ENCODE data around the gene ZNF488. TPM values are rescaled to one million over a fixed set of nuclear protein-coding genes. Genes with fewer than 3 reads are reported as not detected.

The ZNF488 gene
- polyA plus RNA-seq, 1 donor from 2014 or later, result 0.85 TPM

DNA sequence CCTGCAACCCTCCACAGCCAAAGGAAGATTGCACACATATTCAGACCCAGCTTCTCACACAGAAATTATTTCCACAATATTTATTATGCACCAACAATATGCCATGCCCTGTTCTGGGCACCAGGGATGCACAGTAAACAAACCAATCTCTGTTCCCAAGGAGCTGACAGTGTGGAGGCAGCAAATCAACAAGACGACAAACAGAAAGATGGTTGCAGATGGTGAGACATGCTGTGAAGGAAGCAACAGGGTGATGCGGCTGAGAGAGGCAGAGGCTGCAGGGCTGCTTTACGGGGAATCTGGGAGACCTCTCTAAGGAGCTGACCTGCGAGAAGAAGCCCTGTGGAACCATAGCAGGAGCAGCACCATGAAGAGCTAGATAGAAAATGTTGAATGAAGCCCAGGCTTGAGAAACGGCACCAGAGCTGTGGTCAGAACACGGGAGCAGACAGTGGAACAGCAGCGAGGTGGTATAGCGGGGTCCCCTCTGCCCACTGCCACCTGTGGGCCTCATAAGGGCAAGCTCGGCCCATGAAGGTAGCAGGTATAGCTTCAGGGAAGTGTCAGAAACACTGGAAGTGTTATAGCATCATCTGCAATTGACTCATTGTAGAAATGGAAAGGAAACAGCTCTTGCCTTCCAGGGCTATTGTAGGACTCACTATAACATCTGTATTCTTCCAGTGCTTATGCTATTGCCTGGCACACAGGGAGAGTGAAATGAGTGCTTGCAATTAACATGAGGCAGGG lies 18.5 kb downstream of the ZNF488 start:
- no peak overlapping the region for H2AFZ ChIP-seq (ENCODE audit: low read depth, low read length)
- H3K27ac ChIP-seq (ENCODE audit: low read length), result no peak overlapping the region
- no peaks in the 10 kb centered on the region for H3K9me2 ChIP-seq (ENCODE audit: insufficient read depth, low read length)
- H3K9me3 ChIP-seq (ENCODE audit: low read length), result no peaks in the 10 kb centered on the region
- no peaks in the 10 kb centered on the region for H3K36me3 ChIP-seq (ENCODE audit: insufficient read depth, low read length)
- no peaks in the 10 kb centered on the region for H4K20me1 ChIP-seq (ENCODE audit: insufficient read depth)
- no peaks in the 10 kb centered on the region for H3K27me3 ChIP-seq (ENCODE audit: insufficient read depth, low read depth, low read length)
- no peak overlapping the region for H3K4me3 ChIP-seq (ENCODE audit: low read length)
- H3K9ac ChIP-seq (ENCODE audit: low read length), result no peak overlapping the region
- no peak overlapping the region for H3K4me2 ChIP-seq (ENCODE audit: low read length)
- H3K79me2 ChIP-seq (replicated peaks; ENCODE audit: insufficient read depth, low read length), result no peaks in the 10 kb centered on the region
- no peaks in the 10 kb centered on the region for H3F3A ChIP-seq (ENCODE audit: insufficient read depth, low read length, poor library complexity, severe bottlenecking)
- TF ChIP-seq RAD21 (conservative IDR thresholded peaks at IDR 0.05) (no peak), EZH2 (IDR thresholded peaks at IDR 0.05; ENCODE audit: borderline replicate concordance, insufficient read depth, low read length, poor library complexity, severe bottlenecking) (no peak), TAF1 (IDR thresholded peaks at IDR 0.05; ENCODE audit: low read depth) (no peak), EP300 (conservative IDR thresholded peaks at IDR 0.05; ENCODE audit: poor library complexity, severe bottlenecking) (no peak), MXI1 (conservative IDR thresholded peaks at IDR 0.05; ENCODE audit: poor library complexity, severe bottlenecking) (no peak)
- TF ChIP-seq, protein P1, sequence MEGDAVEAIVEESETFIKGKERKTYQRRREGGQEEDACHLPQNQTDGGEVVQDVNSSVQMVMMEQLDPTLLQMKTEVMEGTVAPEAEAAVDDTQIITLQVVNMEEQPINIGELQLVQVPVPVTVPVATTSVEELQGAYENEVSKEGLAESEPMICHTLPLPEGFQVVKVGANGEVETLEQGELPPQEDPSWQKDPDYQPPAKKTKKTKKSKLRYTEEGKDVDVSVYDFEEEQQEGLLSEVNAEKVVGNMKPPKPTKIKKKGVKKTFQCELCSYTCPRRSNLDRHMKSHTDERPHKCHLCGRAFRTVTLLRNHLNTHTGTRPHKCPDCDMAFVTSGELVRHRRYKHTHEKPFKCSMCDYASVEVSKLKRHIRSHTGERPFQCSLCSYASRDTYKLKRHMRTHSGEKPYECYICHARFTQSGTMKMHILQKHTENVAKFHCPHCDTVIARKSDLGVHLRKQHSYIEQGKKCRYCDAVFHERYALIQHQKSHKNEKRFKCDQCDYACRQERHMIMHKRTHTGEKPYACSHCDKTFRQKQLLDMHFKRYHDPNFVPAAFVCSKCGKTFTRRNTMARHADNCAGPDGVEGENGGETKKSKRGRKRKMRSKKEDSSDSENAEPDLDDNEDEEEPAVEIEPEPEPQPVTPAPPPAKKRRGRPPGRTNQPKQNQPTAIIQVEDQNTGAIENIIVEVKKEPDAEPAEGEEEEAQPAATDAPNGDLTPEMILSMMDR (IDR thresholded peaks at IDR 0.05; ENCODE audit: poor library complexity, severe bottlenecking), result no peak
- TF ChIP-seq, protein P2, sequence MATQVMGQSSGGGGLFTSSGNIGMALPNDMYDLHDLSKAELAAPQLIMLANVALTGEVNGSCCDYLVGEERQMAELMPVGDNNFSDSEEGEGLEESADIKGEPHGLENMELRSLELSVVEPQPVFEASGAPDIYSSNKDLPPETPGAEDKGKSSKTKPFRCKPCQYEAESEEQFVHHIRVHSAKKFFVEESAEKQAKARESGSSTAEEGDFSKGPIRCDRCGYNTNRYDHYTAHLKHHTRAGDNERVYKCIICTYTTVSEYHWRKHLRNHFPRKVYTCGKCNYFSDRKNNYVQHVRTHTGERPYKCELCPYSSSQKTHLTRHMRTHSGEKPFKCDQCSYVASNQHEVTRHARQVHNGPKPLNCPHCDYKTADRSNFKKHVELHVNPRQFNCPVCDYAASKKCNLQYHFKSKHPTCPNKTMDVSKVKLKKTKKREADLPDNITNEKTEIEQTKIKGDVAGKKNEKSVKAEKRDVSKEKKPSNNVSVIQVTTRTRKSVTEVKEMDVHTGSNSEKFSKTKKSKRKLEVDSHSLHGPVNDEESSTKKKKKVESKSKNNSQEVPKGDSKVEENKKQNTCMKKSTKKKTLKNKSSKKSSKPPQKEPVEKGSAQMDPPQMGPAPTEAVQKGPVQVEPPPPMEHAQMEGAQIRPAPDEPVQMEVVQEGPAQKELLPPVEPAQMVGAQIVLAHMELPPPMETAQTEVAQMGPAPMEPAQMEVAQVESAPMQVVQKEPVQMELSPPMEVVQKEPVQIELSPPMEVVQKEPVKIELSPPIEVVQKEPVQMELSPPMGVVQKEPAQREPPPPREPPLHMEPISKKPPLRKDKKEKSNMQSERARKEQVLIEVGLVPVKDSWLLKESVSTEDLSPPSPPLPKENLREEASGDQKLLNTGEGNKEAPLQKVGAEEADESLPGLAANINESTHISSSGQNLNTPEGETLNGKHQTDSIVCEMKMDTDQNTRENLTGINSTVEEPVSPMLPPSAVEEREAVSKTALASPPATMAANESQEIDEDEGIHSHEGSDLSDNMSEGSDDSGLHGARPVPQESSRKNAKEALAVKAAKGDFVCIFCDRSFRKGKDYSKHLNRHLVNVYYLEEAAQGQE (IDR thresholded peaks at IDR 0.05; ENCODE audit: borderline replicate concordance), result no peak

DNA sequence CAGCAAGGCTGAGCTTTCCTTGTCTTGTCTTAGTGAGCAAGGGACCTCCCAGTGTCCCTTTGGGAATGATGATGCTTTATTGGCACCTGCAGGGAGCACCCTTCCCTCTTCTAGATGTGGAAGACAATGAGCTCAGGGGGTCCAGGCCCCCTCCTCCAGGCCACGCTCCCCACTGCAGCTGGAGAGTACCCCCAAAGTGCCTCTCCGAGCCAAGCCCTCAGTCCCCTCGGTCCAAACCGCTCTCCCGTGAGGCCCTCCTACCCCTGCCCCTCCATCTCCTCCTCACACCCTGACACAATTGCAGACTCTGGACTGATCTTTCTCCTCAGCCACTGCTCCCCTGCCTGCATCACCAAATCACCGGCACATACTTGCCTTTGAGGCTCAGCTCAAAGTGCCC lies 19.2 kb downstream of the ZNF488 start:
- Histone ChIP-seq H3K4me3 (ENCODE audit: low read length) (no peak overlapping the region), H3F3A (ENCODE audit: insufficient read depth, low read length, poor library complexity, severe bottlenecking) (no peaks in the 10 kb centered on the region), H3K9ac (ENCODE audit: low read length) (no peak overlapping the region), H3K36me3 (ENCODE audit: insufficient read depth, low read length) (no peaks in the 10 kb centered on the region), H3K9me3 (ENCODE audit: low read length) (no peaks in the 10 kb centered on the region), H3K4me2 (ENCODE audit: low read length) (no peak overlapping the region), H3K27ac (ENCODE audit: low read length) (no peak overlapping the region), H3K9me2 (ENCODE audit: insufficient read depth, low read length) (no peaks in the 10 kb centered on the region), H2AFZ (ENCODE audit: low read depth, low read length) (no peak overlapping the region), H3K79me2 (replicated peaks; ENCODE audit: insufficient read depth, low read length) (no peaks in the 10 kb centered on the region), H4K20me1 (ENCODE audit: insufficient read depth) (no peaks in the 10 kb centered on the region), H3K27me3 (ENCODE audit: insufficient read depth, low read depth, low read length) (no peaks in the 10 kb centered on the region)
- TF ChIP-seq SMC3 (conservative IDR thresholded peaks at IDR 0.05; ENCODE audit: poor library complexity), result no peak
- TF ChIP-seq EP300 (conservative IDR thresholded peaks at IDR 0.05; ENCODE audit: poor library complexity, severe bottlenecking), result no peak
- TF ChIP-seq, protein P1 (IDR thresholded peaks at IDR 0.05; ENCODE audit: poor library complexity, severe bottlenecking), result no peak
- TF ChIP-seq TAF1 (IDR thresholded peaks at IDR 0.05; ENCODE audit: low read depth), result no peak
- TF ChIP-seq, protein P2 (IDR thresholded peaks at IDR 0.05; ENCODE audit: borderline replicate concordance), result no peak
- no peak for TF ChIP-seq EZH2 (IDR thresholded peaks at IDR 0.05; ENCODE audit: borderline replicate concordance, insufficient read depth, low read length, poor library complexity, severe bottlenecking)
- TF ChIP-seq POLR2AphosphoS5 (IDR thresholded peaks at IDR 0.05), result no peak
- TF ChIP-seq MXI1 (conservative IDR thresholded peaks at IDR 0.05; ENCODE audit: poor library complexity, severe bottlenecking), result no peak
- no peak for TF ChIP-seq RAD21 (conservative IDR thresholded peaks at IDR 0.05)

All from neural cell (in vitro differentiated cells).